Stimulated activated CD4-positive, alpha-beta T cell treated with anti-CD3 and anti-CD28 coated beads, Interleukin-4, amount 100 ng/mL, for 4 hours (primary cell): ENCODE results near the gene LBP.
"Not testable (repeated sequence)": the region's sequence is repeated elsewhere in the genome, so short reads cannot be mapped to it uniquely, and the experiment has no call there.

Experiments
- DNase-seq, 2 experiments: peaks; one replicate each; pipeline ENCODE4 v3.0.0-alpha.2; 2020

LBP gene, protein sequence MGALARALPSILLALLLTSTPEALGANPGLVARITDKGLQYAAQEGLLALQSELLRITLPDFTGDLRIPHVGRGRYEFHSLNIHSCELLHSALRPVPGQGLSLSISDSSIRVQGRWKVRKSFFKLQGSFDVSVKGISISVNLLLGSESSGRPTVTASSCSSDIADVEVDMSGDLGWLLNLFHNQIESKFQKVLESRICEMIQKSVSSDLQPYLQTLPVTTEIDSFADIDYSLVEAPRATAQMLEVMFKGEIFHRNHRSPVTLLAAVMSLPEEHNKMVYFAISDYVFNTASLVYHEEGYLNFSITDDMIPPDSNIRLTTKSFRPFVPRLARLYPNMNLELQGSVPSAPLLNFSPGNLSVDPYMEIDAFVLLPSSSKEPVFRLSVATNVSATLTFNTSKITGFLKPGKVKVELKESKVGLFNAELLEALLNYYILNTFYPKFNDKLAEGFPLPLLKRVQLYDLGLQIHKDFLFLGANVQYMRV

DNA sequence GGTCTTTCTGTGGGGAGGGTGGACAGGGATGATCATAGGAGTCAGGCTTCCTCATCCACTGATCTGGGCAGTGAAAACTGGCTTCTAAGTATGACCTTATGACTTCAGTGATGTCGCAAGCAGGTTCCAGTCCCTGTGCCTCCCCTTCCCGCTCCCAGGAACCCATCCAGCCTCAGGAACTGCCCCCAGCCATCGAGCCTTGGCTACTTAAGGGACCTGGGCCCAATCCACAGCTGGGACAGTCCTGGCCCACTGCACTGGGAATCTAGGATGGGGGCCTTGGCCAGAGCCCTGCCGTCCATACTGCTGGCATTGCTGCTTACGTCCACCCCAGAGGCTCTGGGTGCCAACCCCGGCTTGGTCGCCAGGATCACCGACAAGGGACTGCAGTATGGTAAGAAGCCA, at the start of gene LBP:
LBP (plus strand) TSS at position 236 of the 405 bp plus-strand sequence; CDS start at position 271, 35 bp downstream.
- DNase-seq = no peak

DNA sequence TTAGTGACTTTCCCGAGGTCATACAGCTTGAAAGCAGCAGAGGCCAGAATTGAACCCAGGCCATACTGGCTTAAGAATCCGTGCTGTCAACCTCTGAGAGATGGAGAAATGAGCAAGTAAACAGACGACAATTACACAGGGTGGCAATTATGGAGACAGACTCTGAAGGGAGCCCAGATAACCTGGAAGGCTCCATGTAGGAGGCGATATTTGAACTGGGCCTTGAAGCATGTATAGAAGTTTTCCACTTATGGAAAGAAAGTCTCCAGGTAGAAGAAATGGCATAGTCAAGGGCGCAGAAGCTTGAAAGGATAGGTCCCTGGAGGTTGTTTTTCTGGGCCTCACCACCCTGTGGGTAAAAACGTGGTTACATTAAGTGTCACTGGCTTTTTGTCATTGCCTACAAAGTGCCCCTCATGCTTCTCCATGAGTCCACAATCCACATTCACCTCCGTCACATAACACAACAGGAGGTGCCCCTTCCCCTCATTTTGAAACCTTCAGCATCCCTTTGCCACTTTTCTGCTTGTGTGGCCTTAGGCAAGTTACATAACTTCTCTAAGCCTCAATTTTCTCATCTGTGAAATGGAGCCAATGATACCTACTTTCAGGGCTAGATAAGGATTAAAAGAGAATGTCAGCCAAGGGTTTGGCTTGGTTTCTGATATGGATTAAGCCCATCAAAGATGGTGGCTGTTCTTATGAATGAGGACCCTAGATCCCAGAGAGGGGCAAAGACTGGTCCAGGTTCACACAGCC, 48.2 kb upstream of the LBP start:
- no peak for DNase-seq

DNA sequence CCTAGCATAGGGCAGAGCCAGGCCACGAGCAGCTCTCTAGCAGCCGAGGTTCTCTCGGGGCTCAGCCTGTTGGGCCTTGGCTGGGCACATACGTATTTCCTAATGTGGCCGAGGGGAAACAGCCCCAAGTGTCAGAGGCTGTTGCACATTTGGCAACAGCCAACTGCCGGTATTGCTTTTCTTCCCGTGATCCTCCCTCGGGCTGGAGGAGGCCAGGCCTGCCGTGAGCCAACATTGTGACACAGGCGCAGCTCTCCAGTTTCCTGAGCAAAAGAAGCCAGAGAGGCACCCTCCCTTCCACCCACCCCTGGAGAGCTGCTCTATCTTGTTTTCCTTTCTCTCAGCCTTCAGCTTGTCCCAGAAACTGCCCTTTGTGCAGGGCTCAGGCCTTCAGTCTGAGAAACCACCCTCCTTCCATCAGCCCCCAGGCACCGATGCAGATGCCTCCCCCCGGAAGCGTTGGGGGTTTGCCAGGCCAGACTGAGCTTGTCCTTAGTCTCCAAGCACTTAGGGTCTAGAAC, 47.5 kb upstream of the LBP start:
- no peak for DNase-seq

DNA sequence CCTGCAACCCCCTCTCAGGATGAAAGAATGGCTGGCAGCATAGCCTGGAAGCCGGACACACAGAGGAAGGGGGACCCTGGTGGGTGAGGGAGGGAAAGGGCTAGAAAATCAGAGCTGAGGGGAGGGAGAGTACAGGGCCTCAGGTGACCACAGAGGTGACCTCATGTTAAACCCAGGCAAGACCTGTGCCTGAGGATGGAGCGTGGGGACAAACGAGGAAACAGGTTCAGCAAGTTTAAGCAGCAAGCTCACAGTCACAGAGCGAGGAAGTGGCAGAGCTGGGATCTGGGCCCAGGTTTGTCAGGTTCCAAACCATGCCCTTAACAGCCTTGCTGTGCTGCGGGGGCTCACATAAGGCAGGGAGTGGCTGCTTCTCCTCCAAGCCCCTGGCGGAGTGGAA, 46.3 kb upstream of the LBP start:
- no peak for DNase-seq

DNA sequence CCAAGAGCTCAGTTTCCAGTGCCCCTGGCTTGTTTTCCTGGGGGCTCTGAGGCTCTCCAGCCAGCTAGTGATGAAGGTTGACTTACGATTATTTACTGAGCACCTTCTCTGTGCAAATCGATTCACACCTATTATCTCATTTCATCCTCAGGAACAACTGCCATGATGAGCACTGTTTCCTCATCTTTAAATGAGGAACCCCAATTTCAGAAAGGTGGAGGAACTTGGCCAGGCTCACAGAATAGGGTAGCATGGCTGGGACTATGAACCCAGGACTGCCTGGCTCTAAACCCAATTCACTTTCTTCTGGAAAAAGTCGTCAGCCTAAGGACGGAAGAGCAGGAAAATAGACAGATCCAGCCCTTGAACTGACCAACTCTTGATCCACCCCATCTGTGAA, 45.8 kb upstream of the LBP start:
- no peak for DNase-seq

DNA sequence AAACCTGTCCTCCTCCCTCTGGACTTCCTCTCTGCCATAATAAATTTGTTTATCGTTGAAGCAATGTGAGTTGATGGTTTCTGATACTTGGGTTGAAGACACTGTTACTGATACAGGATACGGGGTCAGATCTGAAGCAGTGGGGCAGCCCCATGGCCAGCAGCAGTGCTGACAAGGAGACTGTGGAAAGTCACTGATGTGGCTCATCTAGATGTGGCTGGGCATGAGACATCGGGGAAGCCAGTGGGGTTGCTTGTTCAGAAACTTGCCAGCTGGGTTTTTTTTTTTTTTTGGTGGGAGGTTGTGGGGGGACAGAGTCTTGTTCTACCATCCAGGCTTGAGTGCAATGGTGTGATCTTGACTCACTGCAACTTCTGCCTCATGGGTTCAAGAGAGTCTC, 45.0 kb upstream of the LBP start:
- no peak for DNase-seq

DNA sequence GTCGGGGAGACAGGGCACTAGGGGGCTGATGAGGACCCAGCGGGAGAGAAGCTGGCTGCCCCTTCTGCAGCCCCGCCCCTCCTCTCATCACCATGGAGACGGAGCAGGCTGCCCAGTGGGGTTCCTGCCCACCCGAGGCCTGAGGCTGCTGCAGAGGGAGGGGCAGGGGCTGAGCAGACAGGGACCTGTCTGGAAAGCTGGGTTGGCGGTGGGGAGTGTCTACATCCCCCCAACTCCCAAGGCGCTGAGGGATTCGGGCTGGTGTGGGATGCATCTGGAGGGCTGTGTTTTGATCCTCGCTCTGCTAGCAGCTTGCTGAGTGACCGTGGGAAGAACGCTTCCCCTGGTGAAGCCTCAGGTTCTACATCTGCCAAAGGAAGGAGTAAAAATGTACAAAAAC, 43.5 kb upstream of the LBP start:
- DNase-seq = no peak

DNA sequence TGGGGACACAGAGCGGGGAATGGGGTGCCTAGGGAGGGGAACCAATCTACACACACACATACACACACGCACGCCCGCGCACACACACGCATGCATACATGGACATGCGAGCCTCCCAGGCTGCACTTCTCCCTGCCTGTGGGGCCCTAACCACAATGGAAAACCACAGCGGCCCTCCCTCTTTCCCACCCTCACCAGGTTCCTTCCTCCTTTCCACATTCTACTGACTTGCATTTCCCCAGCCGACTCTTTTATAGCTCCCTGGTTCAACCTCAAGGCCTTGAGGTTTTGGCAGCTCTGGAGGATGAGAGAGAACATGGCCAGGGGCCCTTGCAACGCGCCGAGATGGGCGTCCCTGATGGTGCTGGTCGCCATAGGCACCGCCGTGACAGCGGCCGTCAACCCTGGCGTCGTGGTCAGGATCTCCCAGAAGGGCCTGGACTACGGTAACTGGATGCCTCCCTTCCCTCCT, 42.3 kb upstream of the LBP start, which contains the start of gene BPI:
BPI (plus strand) TSS at position 249 of the 472 bp plus-strand sequence; CDS start at position 317, 68 bp downstream.
- no peak for DNase-seq

DNA sequence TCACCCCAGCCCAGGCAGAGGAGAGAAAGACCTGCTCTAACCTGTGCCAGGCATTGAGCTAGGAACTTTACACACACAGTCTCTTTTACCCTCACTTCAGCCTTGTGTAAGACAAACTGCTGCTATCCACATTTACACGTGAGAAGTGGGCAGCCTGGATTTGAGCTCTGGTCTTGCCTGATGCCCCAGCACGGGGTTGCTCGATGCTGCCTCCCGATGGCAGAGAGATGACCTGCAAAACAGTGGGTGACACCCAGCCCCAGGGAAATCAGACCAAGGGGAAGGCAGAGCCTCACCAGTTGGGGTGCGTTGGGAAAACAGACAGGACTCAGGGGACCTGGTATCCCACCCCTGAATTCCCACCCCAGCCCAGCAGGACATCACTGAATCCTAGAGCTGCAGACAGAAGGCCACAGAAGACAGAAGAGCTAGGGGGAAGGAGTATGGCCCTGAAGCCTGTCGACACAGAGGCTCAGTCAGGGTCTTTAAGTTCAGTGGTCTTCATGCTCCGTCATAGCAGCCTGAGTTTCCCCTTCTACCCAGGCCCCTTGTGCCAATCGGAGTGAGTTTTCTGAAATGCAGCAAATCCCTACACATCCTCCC, 41.3 kb upstream of the LBP start:
- DNase-seq = no peak

DNA sequence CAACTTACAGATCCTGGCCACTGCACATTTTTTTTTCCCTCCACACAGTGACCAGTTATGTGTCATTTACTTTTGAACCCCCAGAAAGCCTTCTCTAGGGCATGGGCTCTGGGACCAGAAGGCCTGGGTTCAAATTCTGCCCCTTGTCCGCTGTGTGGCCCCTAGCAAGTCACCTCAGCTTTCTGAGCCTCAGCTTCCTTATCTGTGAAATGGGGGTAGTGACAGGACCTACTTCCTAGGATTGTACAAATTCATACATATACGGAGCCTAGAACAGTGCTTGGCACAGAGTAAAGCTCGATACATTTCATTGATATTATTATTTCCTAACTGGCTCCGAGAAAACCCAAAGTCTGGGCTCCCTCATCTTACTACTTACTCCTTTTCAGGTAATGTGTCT, 40.7 kb upstream of the LBP start:
- DNase-seq = no peak

DNA sequence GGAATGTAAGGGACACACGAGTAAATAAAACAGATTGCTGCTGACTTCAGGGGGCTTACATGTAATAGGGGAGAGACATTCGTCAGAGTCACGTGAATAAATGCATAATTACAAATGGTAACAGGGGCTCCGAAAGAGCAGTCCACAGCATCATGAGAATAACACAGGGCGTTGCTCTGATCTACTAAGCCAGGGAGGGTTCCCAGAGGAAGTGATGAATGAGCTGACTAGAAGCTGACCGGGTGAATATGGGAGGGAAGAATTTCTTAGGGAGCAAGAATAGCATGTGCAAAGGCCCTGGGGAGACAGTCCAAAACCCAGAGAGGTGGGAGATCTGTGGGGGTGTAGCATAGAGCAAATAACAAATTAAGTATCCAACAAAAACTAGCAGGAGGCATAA, 39.9 kb upstream of the LBP start:
- no peak for DNase-seq

DNA sequence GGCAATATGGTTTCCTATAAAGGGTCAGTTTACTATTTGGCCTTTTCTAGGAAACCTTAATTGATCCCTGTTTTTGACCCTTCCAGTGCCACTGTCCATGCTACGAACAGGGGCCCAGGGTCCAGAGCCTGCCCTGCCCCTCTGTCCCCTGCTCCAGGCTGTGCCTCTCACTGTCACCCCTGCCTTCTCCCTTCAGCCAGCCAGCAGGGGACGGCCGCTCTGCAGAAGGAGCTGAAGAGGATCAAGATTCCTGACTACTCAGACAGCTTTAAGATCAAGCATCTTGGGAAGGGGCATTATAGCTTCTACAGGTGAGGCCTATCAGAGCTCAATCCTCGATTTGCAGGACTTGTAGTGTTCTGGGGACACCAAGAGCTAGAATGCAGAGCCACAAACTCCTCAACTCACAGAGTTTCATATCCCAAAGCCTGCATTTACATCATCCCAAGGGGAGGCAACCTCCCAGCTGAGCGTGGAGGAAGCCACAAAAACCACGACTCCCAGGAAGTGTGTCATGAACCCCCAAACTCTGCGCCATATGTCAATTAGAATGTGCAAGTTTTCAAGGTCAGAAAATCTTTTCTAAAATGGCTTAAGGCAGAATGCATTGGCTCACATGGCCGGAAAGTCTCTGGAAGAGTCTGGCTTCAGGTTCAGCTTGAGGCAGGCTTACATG, 38.8 kb upstream of the LBP start:
- no peak for DNase-seq

DNA sequence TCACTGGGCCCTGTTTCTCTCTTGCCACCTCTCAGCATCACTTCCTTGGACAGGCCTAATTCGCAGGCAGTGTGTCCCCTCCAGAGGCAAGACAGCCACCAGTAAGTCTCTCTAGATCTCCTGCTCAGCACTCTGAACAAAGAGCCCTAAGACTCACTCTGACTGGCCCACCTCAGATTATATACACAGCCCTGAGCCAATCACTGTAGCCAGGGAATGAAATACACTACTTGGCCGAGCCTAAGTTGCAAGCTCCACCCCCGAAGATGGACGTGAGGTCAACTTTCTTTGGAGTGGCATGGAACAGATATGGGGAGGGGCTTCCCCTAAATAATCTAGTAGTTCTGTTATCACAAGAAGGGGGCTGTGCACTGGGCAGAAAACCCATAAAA, 38.2 kb upstream of the LBP start:
- no peak for DNase-seq

DNA sequence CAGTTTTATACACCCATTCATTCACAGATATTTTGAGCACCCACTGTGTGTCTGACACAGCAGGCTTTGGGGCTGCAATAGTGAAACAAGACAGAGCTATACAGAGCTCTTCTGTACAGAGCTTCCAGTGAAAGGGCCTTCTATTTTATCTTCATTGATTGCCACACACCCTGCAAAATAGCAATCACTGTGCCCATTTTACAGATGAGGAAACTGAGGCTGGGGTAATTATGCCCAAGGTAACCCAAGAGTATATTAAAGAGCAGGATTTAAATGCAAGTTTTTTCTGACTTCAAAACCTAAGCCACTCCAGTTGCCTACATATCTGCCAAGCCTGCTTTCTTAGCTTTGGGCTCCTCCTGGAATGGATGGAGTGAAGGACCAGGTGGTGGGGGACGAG, 37.8 kb upstream of the LBP start:
- no peak for DNase-seq

DNA sequence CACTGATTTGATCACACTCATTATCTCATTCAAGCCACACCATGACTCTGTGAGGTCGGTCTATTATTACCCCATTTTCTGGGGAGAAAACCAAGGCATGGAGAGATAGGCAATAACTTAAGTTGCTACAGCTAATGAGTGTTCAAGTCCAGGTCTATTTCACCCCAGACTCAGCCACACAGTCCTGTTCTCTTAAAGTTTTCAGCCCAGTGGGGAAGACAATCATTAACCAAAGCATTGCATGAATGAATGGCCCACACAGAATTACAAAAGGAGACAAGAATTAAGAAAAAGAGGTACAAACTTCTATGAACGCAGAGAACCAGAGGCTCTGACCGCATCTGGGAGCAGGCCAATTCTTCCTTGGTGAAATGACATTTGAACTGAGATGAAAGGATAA, 35.2 kb upstream of the LBP start:
- DNase-seq = no peak

DNA sequence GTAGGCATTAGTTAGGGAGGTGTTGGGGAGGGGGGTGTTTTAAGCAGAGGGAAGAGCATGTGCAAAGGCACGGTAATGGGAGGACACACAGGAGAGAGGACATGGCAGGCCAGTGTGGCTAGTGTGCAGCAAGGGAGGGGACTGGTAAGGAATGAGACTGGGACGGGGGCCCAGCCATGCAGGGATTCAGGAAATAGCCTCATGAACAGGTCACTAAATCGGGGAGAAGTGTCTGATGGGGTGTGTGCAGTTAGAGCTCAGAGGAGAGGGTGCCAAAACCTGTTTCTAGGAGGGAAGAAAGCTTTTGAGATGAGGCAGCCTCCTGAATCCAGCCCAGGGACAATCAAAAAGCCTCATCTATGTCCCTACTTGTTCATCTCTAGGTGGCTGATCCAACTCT, 34.8 kb upstream of the LBP start:
- DNase-seq = no peak

DNA sequence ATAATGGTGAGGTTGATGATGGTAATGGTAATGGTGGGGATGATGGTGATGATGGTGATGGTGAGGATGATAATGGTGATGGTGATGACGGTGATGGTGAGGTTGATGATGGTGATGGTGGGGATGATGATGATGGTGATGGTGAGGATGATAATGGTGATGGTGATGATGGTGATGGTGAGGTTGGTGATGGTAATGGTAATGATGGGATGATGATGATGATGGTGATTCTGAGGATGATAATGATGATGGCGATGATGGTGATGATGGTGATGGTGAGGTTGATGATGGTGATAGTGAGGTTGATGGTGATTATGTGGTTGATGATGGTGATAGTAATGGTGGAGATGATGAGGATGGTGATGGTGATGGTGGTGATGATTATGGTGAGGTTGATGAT, 32.6 kb upstream of the LBP start:
- DNase-seq = no peak

DNA sequence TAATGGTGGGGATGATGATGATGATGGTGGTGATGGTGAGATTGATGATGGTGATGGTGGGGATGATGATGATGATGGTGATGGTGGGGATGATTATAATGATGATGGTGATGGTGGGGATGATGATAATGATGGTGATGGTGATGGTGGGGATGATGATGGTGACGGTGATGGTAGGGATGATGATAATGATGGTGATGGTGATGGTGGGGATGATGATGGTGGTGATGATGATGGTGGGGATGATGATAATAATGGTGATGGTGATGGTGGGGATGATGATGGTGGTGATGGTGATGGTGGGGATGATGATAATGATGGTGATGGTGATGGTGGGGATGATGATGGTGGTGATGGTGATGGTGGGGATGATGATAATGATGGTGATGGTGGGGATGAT, 31.9 kb upstream of the LBP start:
- DNase-seq = not testable (repeated sequence)

DNA sequence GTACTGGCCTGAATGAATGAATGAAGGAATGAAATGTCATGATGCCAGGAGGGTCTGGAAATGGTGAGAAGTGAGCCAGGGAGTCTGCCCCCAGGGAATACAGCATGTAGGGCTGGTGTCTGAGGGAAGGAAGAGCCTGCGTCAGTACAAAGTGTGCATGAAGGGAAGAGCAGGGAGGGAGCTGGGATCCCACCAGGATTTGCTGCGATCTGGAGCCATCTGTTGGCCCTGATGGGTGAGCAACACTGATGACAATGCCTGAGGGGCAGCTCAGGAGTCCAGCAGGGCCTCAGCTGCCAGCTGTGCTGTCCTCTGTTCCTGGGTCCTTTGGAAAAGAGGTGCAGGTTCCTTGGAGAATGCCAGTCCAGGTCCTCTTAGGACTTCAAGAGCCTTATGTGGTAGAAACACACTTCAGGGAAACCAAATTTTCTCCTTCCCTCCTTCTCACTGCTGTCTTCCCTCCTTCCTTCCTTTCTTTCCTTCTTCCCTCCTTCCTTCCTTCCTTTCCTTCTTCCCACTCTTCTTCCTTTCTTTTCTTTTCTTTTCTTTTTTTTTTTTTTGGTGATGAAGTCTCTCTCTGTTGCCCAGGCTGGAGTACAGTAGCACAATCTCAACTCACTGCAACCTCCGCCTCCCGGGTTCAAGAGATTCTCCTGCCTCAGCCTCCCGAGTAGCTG, 30.9 kb upstream of the LBP start:
- DNase-seq = no peak

DNA sequence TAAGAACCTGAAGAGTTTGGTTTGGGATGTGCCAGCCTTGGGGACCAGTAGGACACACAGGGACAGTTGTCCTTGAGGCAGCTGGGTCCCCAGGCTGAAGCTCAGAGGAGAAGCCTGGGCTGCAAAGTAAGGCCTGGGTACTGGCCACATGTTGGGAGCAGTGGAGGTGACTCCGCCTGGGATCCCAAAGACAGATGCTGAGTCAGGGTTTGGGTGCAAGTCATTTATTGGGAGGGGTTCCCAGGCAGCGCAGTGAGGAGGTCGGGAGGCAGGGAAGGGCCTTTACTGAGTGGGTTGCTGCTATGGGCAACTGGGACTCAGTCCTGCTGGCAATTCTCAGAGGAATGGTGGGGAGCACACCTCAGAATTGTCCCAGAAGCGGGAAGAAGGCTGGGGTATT, 29.9 kb upstream of the LBP start:
- DNase-seq = no peak

DNA sequence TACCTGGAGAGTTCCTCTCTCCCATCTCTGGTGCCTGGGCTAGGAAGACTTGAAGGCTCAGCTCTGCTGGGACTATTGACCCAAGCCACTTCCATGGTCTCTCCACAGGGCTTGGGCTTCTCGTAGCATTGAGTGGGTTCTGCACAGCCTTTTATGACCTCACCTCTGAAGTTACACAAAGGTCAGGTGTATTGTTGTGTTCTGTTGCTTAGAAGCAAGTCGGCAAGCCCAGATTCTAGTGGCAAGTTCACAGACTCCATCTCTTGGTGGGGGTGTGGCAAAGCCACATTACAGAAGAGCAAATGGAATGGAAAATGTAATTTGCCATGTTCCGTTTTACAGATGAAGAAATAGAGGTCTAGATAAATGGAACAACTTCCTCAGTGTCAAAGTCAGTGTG, 28.9 kb upstream of the LBP start:
- DNase-seq = no peak

DNA sequence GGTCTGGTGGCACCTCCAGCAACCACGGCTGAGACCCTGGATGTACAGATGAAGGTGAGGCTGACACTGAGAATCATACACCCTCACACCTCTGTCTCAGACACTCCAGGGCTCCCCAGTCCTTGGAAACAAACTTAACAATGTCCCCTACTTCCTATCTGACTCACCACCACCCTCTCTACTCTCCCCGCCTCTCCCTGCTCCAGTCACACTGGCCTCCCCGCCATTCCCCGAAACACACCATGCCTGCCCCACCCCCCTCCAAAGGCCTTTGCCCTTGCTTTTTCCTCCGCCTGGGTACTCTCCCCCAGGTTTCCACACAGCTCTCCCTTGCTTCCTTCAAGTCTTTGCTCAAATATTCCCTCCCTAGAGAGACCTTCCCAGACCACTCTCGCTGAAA, 26.1 kb upstream of the LBP start:
- DNase-seq = no peak
